Keratinocyte (primary cell): Measurements from ENCODE around the gene CTIF.

ENCODE experiments used
- CTCF ChIP-seq, 3 experiments: IDR thresholded peaks in 1 of 3; conservative IDR thresholded peaks in 1 of 3; optimal IDR thresholded peaks in 1 of 3; 2 replicates in 2 of 3; 3 replicates in 1 of 3; pipeline versions ENCODE3 to v1.5.1; 2011; ENCODE audit warnings: low read length in 3 of 3, mild to moderate bottlenecking in 3 of 3, moderate library complexity in 2 of 3, control low read depth in 1 of 3, inconsistent platforms in 1 of 3; ENCODE audit not compliant: insufficient read depth in 2 of 3; ENCODE audit errors: extremely low read depth in 1 of 3
- EZH2 ChIP-seq: IDR thresholded peaks from one replicate; pipeline ENCODE4 v1.6.1; 2012; ENCODE audit warnings: inconsistent platforms, mild to moderate bottlenecking, low read length, moderate library complexity

GRCh38 chr18:48574667-48575300 lies 36.0 kb downstream of the CTIF start:
- TF ChIP-seq CTCF (optimal IDR thresholded peaks at IDR 0.05 in 1 of 3, IDR thresholded peaks at IDR 0.05 in 1 of 3, conservative IDR thresholded peaks at IDR 0.05 in 1 of 3; ENCODE audit: extremely low read depth in 1 of 3, insufficient read depth in 2 of 3, low read length in 3 of 3) (no peak), EZH2 (no peak)
